DMS153 treated with DMSO at 0.1 percent for 48 hours (cell line): ENCODE results near the gene KEAP1.

Source experiments
- DNase-seq: peaks from one replicate; lab custom pipeline; 2025; ENCODE audit not compliant: unreplicated experiment; lab: John Stamatoyannopoulos, UW

KEAP1 gene

DNA sequence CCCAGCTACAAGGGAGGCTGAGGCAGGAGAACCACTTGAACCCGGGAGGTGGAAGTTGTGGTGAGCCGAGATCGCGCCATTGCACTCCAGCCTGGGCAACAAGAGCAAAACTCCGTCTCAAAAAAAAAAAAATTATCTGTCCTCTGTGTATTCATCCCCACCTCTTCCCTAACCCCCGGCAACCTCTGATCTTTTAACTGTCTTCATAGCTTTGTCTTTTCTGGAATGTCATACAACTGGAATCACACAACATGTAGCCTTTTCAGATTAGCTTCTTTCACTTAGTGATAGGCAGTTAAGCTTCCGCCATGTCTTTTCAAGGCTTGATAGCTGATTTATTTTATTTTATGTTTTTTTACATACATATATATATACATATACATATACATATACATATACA is 22.5 kb upstream of the KEAP1 start:
- DNase-seq = no peak

DNA sequence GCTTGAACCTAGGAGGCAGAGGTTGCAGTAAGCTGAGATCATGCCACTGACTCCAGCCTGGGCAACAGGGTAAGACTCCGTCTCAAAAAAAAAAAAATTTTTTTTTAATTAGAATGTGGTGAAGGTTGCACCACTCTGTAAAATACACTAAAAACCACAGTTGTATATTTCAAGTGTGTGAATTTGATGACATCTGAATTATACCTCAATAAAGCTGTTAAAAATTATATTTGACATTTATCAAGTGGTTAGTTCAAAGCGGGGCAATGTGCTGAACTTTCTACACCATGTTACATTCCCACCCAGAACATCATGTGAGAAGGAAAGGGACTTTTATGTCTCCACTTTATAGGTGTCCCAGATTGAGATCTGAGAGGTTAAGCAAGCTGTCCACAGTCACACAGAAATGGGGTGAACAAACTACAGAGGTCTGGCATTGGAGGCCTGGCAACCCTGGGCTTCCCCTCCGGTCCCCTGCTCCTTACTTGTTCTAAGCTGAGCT is 20.0 kb upstream of the KEAP1 start:
- no peak for DNase-seq

GRCh38 chr19:10521461-10522171 is 18.5 kb upstream of the KEAP1 start:
- no peak for DNase-seq

- DNase-seq = no peak
These were observed 17.6 kb upstream of the KEAP1 start for GRCh38 chr19:10520652-10521318.

- DNase-seq = no peak
These were observed 16.3 kb upstream of the KEAP1 start for GRCh38 chr19:10519421-10519820.

DNA sequence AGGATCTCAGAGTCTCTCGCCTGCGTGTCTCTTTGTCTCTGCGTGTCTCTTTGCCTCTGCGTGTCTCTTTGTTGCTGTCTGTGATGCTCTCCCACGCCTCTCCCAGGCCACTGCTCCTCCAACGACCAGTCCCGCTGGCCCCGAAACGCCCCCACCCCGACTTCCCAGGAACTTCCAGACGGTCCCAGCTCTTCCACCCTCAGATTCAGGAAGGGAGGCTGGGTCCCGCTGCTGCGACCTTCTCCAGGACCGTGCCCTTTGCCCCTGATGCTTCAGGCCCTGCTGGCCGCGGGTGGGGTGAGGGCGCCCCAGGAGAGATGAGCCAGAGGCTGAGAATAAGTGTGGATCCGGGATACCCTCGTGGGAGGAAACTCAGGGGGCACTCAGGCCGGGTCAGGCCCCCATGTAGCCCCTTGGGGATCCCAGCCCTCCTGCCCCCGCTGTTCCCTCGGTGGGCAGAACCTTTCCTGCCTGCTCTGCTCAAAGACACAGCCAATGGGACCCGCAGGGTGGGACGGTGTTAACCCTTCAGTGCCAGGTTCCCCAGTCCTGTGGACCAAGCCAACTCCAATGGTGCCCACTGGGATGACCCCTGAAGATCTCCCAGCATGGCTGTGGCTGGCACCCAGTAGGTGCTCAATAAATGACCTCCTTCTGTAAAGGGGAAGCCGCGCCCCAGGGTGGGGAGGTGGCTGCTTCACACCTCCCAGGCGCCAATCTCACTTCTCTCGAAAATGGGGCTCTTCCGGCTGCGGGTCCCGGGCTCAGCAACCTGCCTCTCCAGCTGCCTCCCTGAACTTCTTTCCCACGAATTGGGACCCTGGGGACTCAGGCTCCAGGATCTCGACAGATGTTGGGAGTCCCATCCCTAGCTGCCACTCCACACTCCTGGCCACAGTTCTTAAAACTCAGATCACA is 15.5 kb upstream of the KEAP1 start:
- no peak for DNase-seq

GRCh38 chr19:10517760-10518443 is 14.7 kb upstream of the KEAP1 start:
- no peak for DNase-seq

- DNase-seq = no peak
These were observed 14.2 kb upstream of the KEAP1 start, which contains the start of gene S1PR5 for GRCh38 chr19:10517361-10517759. TSS of gene S1PR5 (minus strand) at chr19:10517447. CDS start at chr19:10515011, 2,436 bp downstream.

DNA sequence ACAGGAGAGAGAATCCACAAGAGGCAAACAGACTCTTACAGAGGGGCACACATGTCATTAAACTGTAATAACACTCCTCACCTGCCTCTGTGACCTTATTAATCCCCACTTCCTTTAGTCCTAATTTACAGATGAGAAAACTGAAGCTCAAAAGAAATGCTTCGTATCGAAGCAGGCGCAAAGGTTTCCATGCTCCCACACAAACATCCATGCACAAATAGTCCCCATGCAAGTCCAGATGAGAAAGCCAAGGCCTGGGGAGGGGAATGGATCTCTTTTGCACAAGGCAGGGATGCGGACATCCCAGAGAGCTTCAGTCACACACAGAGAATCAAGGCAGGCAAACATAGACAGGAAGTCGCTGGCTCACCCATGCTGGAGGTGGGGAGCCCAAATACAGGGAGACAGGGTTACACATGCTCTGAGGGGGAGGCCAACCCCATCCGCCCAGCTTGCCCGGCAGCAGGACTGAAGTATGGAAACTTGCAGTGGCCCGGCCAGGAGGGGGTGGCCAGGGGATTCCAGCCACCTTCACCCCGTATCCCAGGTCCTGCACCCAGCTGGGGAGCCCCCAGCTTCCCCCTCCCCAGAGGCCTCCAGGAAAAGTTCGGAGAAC is 13.6 kb upstream of the KEAP1 start:
- no peak for DNase-seq

DNA sequence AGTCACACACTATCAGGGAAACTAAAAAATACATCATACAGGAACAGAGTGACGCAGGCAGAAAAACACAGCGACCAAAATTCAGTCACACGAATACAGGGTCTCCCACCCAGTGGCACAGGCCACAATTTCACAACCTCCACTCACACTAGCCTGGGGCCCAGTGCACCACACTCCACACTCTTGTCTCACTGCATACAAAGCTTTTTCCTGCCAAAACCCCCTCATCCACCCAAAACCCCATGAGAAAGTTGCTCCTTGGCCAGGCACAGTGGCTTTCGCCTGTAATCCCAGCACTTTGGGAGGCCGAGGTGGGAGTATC is 12.9 kb upstream of the KEAP1 start:
- DNase-seq = no peak

DNA sequence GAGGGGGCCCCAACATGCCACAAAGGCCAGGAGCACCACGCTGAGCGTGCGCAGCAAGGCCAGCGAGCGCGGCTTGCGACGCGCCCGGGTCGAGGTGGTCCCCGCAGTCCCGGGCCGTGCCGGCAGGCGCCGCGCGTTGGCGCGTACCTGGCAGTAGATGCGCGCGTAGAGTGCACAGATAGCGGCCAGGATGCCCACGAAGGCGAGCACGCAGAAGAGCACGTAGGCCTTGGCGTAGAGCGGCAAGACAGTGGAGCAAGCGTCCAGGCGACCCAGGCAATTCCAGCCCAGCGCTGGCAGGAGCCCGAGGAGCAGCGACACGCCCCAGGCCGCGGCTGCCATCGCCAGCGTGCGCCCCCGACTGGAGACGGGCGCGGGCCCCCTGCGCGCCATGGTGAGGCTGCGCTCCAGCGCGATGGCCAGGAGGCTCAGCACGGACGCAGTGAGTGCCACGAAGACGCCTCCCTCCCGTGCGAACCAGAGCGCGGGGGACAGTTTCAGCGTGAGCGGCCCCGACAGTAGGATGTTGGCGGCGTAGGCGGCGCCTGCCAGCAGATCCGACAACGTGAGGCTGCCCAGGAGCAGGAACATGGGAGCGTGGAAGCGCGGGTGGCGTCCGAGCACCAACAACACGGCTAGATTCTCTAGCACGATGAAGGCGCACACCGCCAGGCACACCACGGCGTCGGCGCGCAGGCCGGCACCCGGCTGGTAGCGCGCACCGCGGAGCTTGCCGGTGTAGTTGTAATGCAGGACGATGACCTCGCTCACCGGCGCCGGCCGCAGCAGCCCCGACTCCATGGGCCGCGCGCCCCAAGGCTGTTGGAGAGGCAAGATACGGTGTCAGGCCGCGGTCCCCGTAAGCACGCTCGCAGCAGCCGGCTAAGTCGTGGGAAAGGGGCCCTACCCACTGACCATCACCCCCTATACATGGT is 11.3 kb upstream of the KEAP1 start:
- DNase-seq = no peak

- DNase-seq = no peak
These were observed 10.1 kb upstream of the KEAP1 start for GRCh38 chr19:10513223-10513622.

GRCh38 chr19:10510301-10510802 is 7.2 kb upstream of the KEAP1 start:
- no peak for DNase-seq

- DNase-seq = no peak
These were observed 5.6 kb upstream of the KEAP1 start for GRCh38 chr19:10508707-10509106.

GRCh38 chr19:10508036-10508435 is 4.9 kb upstream of the KEAP1 start:
- no peak for DNase-seq

DNA sequence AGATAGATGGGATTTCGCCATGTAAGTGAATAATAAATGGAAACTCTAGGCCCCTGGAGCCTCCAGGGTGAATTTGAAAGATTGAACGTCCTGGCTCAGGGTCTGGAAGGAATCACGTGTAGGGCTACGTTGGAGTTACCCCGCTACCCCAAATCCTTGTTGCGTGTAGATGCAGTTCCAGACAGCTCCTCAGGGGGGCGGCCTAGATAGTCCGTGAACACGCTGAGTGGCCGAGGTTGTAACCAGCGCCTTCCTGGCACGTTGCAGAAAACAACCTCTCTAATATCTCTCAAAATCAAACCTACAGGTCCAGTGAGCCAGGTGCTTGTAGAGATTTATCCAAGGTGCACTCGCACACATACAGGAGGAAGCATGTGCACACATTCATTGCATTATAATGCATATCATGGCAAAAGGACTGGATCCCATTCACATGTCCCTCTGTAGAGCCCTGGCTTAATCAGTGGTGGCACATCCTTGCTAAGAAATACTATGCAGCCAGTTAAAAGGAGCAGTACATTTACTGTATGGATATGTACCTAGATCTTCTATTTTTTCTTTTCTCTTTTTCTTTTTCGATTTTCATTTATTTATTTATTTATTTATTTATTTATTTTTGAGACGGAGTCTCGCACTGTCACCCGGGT is 2.5 kb upstream of the KEAP1 start:
- no peak for DNase-seq

DNA sequence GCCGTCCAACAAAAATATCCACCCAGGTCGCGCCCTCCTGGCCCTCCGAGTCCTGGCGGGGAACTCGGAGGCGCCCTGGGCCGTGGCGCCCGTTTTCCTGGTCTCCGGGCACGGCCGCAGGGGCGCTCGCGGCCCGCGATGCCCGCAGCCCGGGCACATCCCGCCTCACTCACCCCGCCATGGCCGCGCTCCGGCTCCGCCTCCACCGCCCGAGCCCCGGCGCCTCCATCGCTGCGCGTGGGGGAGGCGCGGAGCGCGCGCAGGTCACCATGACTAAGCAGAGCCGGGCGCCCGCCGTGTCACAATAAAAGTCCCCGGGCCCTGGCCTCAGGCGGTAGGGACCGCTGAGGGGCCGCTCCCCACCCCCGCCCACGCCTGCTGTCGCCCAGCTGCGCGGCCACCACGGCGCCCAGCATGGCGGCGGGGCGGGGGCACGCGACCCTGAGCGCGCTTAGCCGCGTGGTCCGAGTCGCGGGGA is 593 bp downstream of the KEAP1 start:
- DNase-seq = peak; percentile 71

GRCh38 chr19:10501971-10502523 is 1.1 kb downstream of the KEAP1 start:
- DNase-seq = peak; percentile 37
